Neural progenitor cell (in vitro differentiated cells): Measurements from ENCODE around the gene MPPE1.

Source experiments
- EZH2 ChIP-seq: fragments of 200-600 bp; sonication (generic); IDR thresholded peaks from 2 replicates; pipeline ENCODE4 v1.6.1; 2017; ENCODE audit warnings: antibody characterized with exemption, mild to moderate bottlenecking, moderate library complexity
- EZH2phosphoT487 ChIP-seq: fragments of 200-600 bp; sonication (generic); IDR thresholded peaks from 2 replicates; pipeline ENCODE4 v1.6.1; 2017; ENCODE audit warnings: antibody characterized with exemption
- TF ChIP-seq, protein P1 (sequence below): fragments of 200-600 bp; sonication (generic); IDR thresholded peaks from 2 replicates; pipeline ENCODE4 v1.5.1; 2017; ENCODE audit warnings: antibody characterized with exemption, mild to moderate bottlenecking

- TF ChIP-seq, protein P1, sequence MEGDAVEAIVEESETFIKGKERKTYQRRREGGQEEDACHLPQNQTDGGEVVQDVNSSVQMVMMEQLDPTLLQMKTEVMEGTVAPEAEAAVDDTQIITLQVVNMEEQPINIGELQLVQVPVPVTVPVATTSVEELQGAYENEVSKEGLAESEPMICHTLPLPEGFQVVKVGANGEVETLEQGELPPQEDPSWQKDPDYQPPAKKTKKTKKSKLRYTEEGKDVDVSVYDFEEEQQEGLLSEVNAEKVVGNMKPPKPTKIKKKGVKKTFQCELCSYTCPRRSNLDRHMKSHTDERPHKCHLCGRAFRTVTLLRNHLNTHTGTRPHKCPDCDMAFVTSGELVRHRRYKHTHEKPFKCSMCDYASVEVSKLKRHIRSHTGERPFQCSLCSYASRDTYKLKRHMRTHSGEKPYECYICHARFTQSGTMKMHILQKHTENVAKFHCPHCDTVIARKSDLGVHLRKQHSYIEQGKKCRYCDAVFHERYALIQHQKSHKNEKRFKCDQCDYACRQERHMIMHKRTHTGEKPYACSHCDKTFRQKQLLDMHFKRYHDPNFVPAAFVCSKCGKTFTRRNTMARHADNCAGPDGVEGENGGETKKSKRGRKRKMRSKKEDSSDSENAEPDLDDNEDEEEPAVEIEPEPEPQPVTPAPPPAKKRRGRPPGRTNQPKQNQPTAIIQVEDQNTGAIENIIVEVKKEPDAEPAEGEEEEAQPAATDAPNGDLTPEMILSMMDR = no peak
- TF ChIP-seq EZH2 (no peak), EZH2phosphoT487 (no peak)
These were observed 10.3 kb downstream of the MPPE1 start for GRCh38 chr18:11897781-11898180.
